ENCODE results near the gene HAGH.
A peak's percentile ranks its signal among the peaks of the same experiment; 100 is the strongest.

Gene HAGH

GRCh38 chr16:1766701-1767100, 59.9 kb downstream of the HAGH start:
- no peak for DNase-seq (ENCODE audit: low read depth in 2 of 2)
- no peak overlapping the region for H3K4me3 ChIP-seq (replicated peaks in 1 of 2; ENCODE audit: low read depth in 2 of 2, low read length in 2 of 2)
- TF ChIP-seq CTCF (IDR thresholded peaks at IDR 0.05; ENCODE audit: low read depth, low read length), result no peak

GRCh38 chr16:1766231-1766630, 60.4 kb downstream of the HAGH start:
- no peak overlapping the region for H3K4me3 ChIP-seq (replicated peaks in 1 of 2; ENCODE audit: low read depth in 2 of 2, low read length in 2 of 2)
- no peak for TF ChIP-seq CTCF (IDR thresholded peaks at IDR 0.05; ENCODE audit: low read depth, low read length)
- DNase-seq (ENCODE audit: low read depth in 2 of 2), result no peak

- H3K4me3 ChIP-seq (replicated peaks in 1 of 2; ENCODE audit: low read depth in 2 of 2, low read length in 2 of 2), result no peak overlapping the region
- DNase-seq (ENCODE audit: low read depth in 2 of 2), result no peak
- no peak for TF ChIP-seq CTCF (IDR thresholded peaks at IDR 0.05; ENCODE audit: low read depth, low read length)
These were observed 60.8 kb downstream of the HAGH start for GRCh38 chr16:1765826-1766225.

GRCh38 chr16:1764971-1765370, 61.7 kb downstream of the HAGH start:
- no peak for DNase-seq (ENCODE audit: low read depth in 2 of 2)
- H3K4me3 ChIP-seq (replicated peaks in 1 of 2; ENCODE audit: low read depth in 2 of 2, low read length in 2 of 2), result no peak overlapping the region
- TF ChIP-seq CTCF (IDR thresholded peaks at IDR 0.05; ENCODE audit: low read depth, low read length), result no peak

GRCh38 chr16:1763521-1764511, 62.8 kb downstream of the HAGH start:
- TF ChIP-seq CTCF (IDR thresholded peaks at IDR 0.05; ENCODE audit: low read depth, low read length), result peak; percentile 35
- DNase-seq (ENCODE audit: low read depth in 2 of 2), result peak; percentile 24 to 32
- no peak overlapping the region for H3K4me3 ChIP-seq (replicated peaks in 1 of 2; ENCODE audit: low read depth in 2 of 2, low read length in 2 of 2)

- H3K4me3 ChIP-seq (replicated peaks in 1 of 2; ENCODE audit: low read depth in 2 of 2, low read length in 2 of 2), result no peak overlapping the region
- DNase-seq (ENCODE audit: low read depth in 2 of 2), result no peak
- no peak for TF ChIP-seq CTCF (IDR thresholded peaks at IDR 0.05; ENCODE audit: low read depth, low read length)
These were observed 63.6 kb downstream of the HAGH start for GRCh38 chr16:1762879-1763520.

Data from cardiac fibroblast (primary cell).